Right atrium auricular region (tissue), 2 donors: ENCODE measurements around the gene CD74. TPM values are rescaled to one million over a fixed set of nuclear protein-coding genes. Genes with fewer than 3 reads are reported as not detected.

Experiments used
- DNase-seq: peaks from one replicate; pipeline ENCODE4 v3.0.0-alpha.2; 2019; ENCODE audit warnings: low spot score
- H3K27ac ChIP-seq, 2 donors: fragments of 200-600 bp; sonication (generic); 1 replicate in 1 of 2; 2 replicates in 1 of 2; pipeline ENCODE4 v1.5.1; 2016 to 2019
- H3K27me3 ChIP-seq, 2 donors: fragments of 200-600 bp; sonication (generic); one replicate each; pipeline versions ENCODE4 v1.5.1 to v1.6.0; 2017 to 2019
- H3K36me3 ChIP-seq: fragments of 200-600 bp; sonication (generic); one replicate; pipeline ENCODE4 v1.5.1; 2016
- H3K4me1 ChIP-seq, 2 donors: fragments of 200-600 bp; sonication (generic); one replicate each; pipeline versions ENCODE4 v1.5.1 to v1.6.0; 2017 to 2019
- H3K4me3 ChIP-seq, 2 donors: fragments of 200-600 bp; sonication (generic); 1 replicate in 1 of 2; 2 replicates in 1 of 2; pipeline ENCODE4 v1.5.1; 2017 to 2019; ENCODE audit warnings: mild to moderate bottlenecking in 1 of 2, moderate library complexity in 1 of 2
- H3K9me3 ChIP-seq, 2 donors: fragments of 200-600 bp; sonication (generic); one replicate each; pipeline ENCODE4 v1.5.1; 2019
- total RNA-seq, 2 donors: library from RNA; depleted of rRNA; stranded (reverse); fragments of >200 nt; gene quantifications; one replicate each; pipeline ENCODE4 v1.1.0, GENCODE V29; 2016
- TF ChIP-seq, protein P1 (sequence below), 2 donors: fragments of 200-600 bp; sonication (generic); IDR thresholded peaks; one replicate each; pipeline ENCODE4 v1.5.1; 2019; ENCODE audit warnings: antibody characterized with exemption in 2 of 2

The CD74 gene
- total RNA-seq, 2 donors from 2014 or later = 268 to 424 TPM

DNA sequence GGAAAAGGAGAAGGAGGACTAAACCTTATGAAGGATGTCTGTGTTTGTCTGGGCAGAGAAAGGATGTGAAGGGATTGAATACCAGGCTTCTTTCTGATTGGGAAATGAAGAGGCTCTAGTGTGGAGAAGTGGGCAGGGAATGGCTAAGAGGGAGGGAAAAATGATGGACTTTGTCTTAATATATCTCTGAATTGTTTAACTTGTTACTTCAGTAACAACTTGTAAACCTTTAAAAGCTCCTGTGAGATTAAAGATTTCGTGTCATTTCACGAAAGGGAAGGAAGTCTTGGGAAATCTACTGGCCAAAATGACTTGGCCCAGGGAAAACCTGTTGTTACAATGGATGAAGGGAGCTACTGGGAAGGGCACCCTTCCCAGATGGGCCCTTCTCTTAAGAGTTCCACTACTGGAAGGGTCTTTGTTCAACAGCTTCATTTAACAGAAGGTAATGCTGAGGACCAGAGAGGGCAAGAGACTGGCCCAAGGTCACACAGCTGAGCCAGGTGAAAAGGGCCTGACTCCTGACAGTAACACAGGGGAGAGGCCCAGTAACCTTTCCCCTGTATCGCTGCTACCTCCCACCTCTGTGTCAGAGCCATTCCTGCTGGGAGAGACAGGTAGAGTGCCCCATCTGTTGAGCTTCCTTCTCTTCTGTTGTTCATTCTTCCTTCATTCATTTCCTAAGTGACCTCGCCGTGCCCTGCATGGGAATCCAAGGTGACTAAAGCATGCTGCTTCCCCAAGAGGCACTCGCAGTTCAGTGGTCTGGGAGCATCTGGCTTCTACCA is 60.3 kb downstream of the CD74 start:
- TF ChIP-seq, protein P1, sequence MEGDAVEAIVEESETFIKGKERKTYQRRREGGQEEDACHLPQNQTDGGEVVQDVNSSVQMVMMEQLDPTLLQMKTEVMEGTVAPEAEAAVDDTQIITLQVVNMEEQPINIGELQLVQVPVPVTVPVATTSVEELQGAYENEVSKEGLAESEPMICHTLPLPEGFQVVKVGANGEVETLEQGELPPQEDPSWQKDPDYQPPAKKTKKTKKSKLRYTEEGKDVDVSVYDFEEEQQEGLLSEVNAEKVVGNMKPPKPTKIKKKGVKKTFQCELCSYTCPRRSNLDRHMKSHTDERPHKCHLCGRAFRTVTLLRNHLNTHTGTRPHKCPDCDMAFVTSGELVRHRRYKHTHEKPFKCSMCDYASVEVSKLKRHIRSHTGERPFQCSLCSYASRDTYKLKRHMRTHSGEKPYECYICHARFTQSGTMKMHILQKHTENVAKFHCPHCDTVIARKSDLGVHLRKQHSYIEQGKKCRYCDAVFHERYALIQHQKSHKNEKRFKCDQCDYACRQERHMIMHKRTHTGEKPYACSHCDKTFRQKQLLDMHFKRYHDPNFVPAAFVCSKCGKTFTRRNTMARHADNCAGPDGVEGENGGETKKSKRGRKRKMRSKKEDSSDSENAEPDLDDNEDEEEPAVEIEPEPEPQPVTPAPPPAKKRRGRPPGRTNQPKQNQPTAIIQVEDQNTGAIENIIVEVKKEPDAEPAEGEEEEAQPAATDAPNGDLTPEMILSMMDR (IDR thresholded peaks at IDR 0.05) = no peak
- Histone ChIP-seq H3K4me3 (no peak overlapping the region), H3K27ac (no peak overlapping the region), H3K27me3 (no peaks in the 10 kb centered on the region), H3K4me1 (peaks cover 0 to 13% of the 10 kb centered on the region in 2 donors), H3K9me3 (no peaks in the 10 kb centered on the region), H3K36me3 (no peaks in the 10 kb centered on the region)
- no peak for DNase-seq

Other genes with a start within 250 kb of the CD74 start
- not detected for gene CDX1, start 246.1 kb downstream of the CD74 start, total RNA-seq
- gene SLC6A7, start 222.8 kb downstream of the CD74 start, total RNA-seq = not detected
- 10 to 100 TPM in 1 of 2 donors, 1 to 10 TPM in 1; 4.9 to 18.2 TPM for gene CAMK2A, start 123.1 kb downstream of the CD74 start, total RNA-seq
- gene ARSI, start 110.0 kb downstream of the CD74 start, total RNA-seq = under 1 TPM; 0.30 to 0.83 TPM
- gene TCOF1, start 55.2 kb downstream of the CD74 start, total RNA-seq = 10 to 100 TPM; 17.5 to 18.1 TPM
- gene RPS14, start 36.8 kb upstream of the CD74 start, total RNA-seq = 1,000 to 10,000 TPM; 1,334 to 2,461 TPM
- 10 to 100 TPM; 81.4 to 91.8 TPM for gene NDST1, start 95.2 kb upstream of the CD74 start, total RNA-seq
- 100 to 1,000 TPM; 369 to 413 TPM for gene SYNPO, start 227.8 kb upstream of the CD74 start, total RNA-seq
- 1 to 10 TPM; 2.0 to 3.5 TPM for gene MYOZ3, start 248.3 kb upstream of the CD74 start, total RNA-seq